ENCODE data around the gene SLCO2A1.

Gene SLCO2A1

GRCh38 chr3:134048278-134048996 lies 18.7 kb upstream of the SLCO2A1 start:
- Histone ChIP-seq H3K27me3 (ENCODE audit: control insufficient read depth, insufficient read depth, low read length) (no peaks in the 10 kb centered on the region), H3K36me3 (ENCODE audit: control insufficient read depth, insufficient read depth, low read length) (no peaks in the 10 kb centered on the region), H3K27ac (ENCODE audit: low read depth, low read length) (no peak overlapping the region)

GRCh38 chr3:134044459-134044858 lies 14.7 kb upstream of the SLCO2A1 start:
- Histone ChIP-seq H3K27me3 (ENCODE audit: control insufficient read depth, insufficient read depth, low read length) (no peaks in the 10 kb centered on the region), H3K36me3 (ENCODE audit: control insufficient read depth, insufficient read depth, low read length) (no peaks in the 10 kb centered on the region), H3K9me3 (ENCODE audit: control insufficient read depth, insufficient read depth, low read depth, low read length) (peaks cover 48% of the 10 kb centered on the region)

More at GRCh38 chr3:134048278-134048996, 18.7 kb upstream of the SLCO2A1 start:
- Histone ChIP-seq H3K4me3 (ENCODE audit: low read depth, low read length) (no peak overlapping the region), H3K4me1 (ENCODE audit: control insufficient read depth, insufficient read depth, low read length) (no peaks in the 10 kb centered on the region), H3K9me3 (ENCODE audit: control insufficient read depth, insufficient read depth, low read depth, low read length) (peaks cover 30% of the 10 kb centered on the region), H3K9ac (ENCODE audit: low read length) (no peak overlapping the region)

GRCh38 chr3:134040066-134040465 lies 10.3 kb upstream of the SLCO2A1 start:
- no peak overlapping the region for H3K4me3 ChIP-seq (ENCODE audit: low read depth, low read length)
- H3K4me1 ChIP-seq (ENCODE audit: control insufficient read depth, insufficient read depth, low read length), result peaks cover 21% of the 10 kb centered on the region
- no peak overlapping the region for H3K9ac ChIP-seq (ENCODE audit: low read length)
- no peak overlapping the region for H3K27ac ChIP-seq (ENCODE audit: low read depth, low read length)
- no peaks in the 10 kb centered on the region for H3K36me3 ChIP-seq (ENCODE audit: control insufficient read depth, insufficient read depth, low read length)
- H3K27me3 ChIP-seq (ENCODE audit: control insufficient read depth, insufficient read depth, low read length), result no peaks in the 10 kb centered on the region
- peaks cover 32% of the 10 kb centered on the region for H3K9me3 ChIP-seq (ENCODE audit: control insufficient read depth, insufficient read depth, low read depth, low read length)

More at GRCh38 chr3:134044459-134044858, 14.7 kb upstream of the SLCO2A1 start:
- Histone ChIP-seq H3K4me3 (ENCODE audit: low read depth, low read length) (no peak overlapping the region), H3K9ac (ENCODE audit: low read length) (no peak overlapping the region), H3K4me1 (ENCODE audit: control insufficient read depth, insufficient read depth, low read length) (peaks cover 2% of the 10 kb centered on the region; the same call in 1 of the 2 replicates), H3K27ac (ENCODE audit: low read depth, low read length) (no peak overlapping the region)

GRCh38 chr3:134039161-134039862 lies 9.6 kb upstream of the SLCO2A1 start:
- H3K36me3 ChIP-seq (ENCODE audit: control insufficient read depth, insufficient read depth, low read length), result no peaks in the 10 kb centered on the region
- H3K27ac ChIP-seq (ENCODE audit: low read depth, low read length), result no peak overlapping the region
- H3K27me3 ChIP-seq (ENCODE audit: control insufficient read depth, insufficient read depth, low read length), result no peaks in the 10 kb centered on the region
- peaks cover 21% of the 10 kb centered on the region for H3K4me1 ChIP-seq (ENCODE audit: control insufficient read depth, insufficient read depth, low read length)
- no peak overlapping the region for H3K4me3 ChIP-seq (ENCODE audit: low read depth, low read length)
- peaks cover 26% of the 10 kb centered on the region for H3K9me3 ChIP-seq (ENCODE audit: control insufficient read depth, insufficient read depth, low read depth, low read length)
- H3K9ac ChIP-seq (ENCODE audit: low read length), result no peak overlapping the region

- no peak overlapping the region for H3K9ac ChIP-seq (ENCODE audit: low read length)
- H3K27ac ChIP-seq (ENCODE audit: low read depth, low read length), result no peak overlapping the region
- H3K4me3 ChIP-seq (ENCODE audit: low read depth, low read length), result no peak overlapping the region
- H3K9me3 ChIP-seq (ENCODE audit: control insufficient read depth, insufficient read depth, low read depth, low read length), result peaks cover 20% of the 10 kb centered on the region
- peaks cover 21% of the 10 kb centered on the region for H3K4me1 ChIP-seq (ENCODE audit: control insufficient read depth, insufficient read depth, low read length)
- H3K27me3 ChIP-seq (ENCODE audit: control insufficient read depth, insufficient read depth, low read length), result no peaks in the 10 kb centered on the region
- H3K36me3 ChIP-seq (ENCODE audit: control insufficient read depth, insufficient read depth, low read length), result no peaks in the 10 kb centered on the region
Measured at GRCh38 chr3:134038716-134039115, 9.0 kb upstream of the SLCO2A1 start.

- H3K4me3 ChIP-seq (ENCODE audit: low read depth, low read length), result no peak overlapping the region
- H3K9me3 ChIP-seq (ENCODE audit: control insufficient read depth, insufficient read depth, low read depth, low read length), result peaks cover 14% of the 10 kb centered on the region
- H3K36me3 ChIP-seq (ENCODE audit: control insufficient read depth, insufficient read depth, low read length), result no peaks in the 10 kb centered on the region
- no peaks in the 10 kb centered on the region for H3K27me3 ChIP-seq (ENCODE audit: control insufficient read depth, insufficient read depth, low read length)
- H3K9ac ChIP-seq (ENCODE audit: low read length), result no peak overlapping the region
- H3K27ac ChIP-seq (ENCODE audit: low read depth, low read length), result no peak overlapping the region
- peaks cover 21% of the 10 kb centered on the region for H3K4me1 ChIP-seq (ENCODE audit: control insufficient read depth, insufficient read depth, low read length)
Measured at GRCh38 chr3:134038071-134038491, 8.4 kb upstream of the SLCO2A1 start.

GRCh38 chr3:134037168-134037567 lies 7.4 kb upstream of the SLCO2A1 start:
- no peak overlapping the region for H3K9ac ChIP-seq (ENCODE audit: low read length)
- H3K9me3 ChIP-seq (ENCODE audit: control insufficient read depth, insufficient read depth, low read depth, low read length), result peaks cover 5% of the 10 kb centered on the region; the same call in 1 of the 2 replicates
- H3K27me3 ChIP-seq (ENCODE audit: control insufficient read depth, insufficient read depth, low read length), result no peaks in the 10 kb centered on the region
- H3K36me3 ChIP-seq (ENCODE audit: control insufficient read depth, insufficient read depth, low read length), result no peaks in the 10 kb centered on the region
- no peak overlapping the region for H3K27ac ChIP-seq (ENCODE audit: low read depth, low read length)
- no peak overlapping the region for H3K4me3 ChIP-seq (ENCODE audit: low read depth, low read length)
- peaks cover 21% of the 10 kb centered on the region for H3K4me1 ChIP-seq (ENCODE audit: control insufficient read depth, insufficient read depth, low read length)

GRCh38 chr3:134036291-134036690 lies 6.6 kb upstream of the SLCO2A1 start:
- Histone ChIP-seq H3K4me1 (ENCODE audit: control insufficient read depth, insufficient read depth, low read length) (peaks cover 21% of the 10 kb centered on the region), H3K27me3 (ENCODE audit: control insufficient read depth, insufficient read depth, low read length) (peaks cover 5% of the 10 kb centered on the region), H3K9ac (ENCODE audit: low read length) (no peak overlapping the region), H3K4me3 (ENCODE audit: low read depth, low read length) (no peak overlapping the region), H3K27ac (ENCODE audit: low read depth, low read length) (no peak overlapping the region), H3K36me3 (ENCODE audit: control insufficient read depth, insufficient read depth, low read length) (no peaks in the 10 kb centered on the region), H3K9me3 (ENCODE audit: control insufficient read depth, insufficient read depth, low read depth, low read length) (no peaks in the 10 kb centered on the region; the same call in 1 of the 2 replicates)

GRCh38 chr3:134035836-134036235 lies 6.1 kb upstream of the SLCO2A1 start:
- Histone ChIP-seq H3K9ac (ENCODE audit: low read length) (no peak overlapping the region), H3K4me3 (ENCODE audit: low read depth, low read length) (no peak overlapping the region), H3K27ac (ENCODE audit: low read depth, low read length) (no peak overlapping the region)

GRCh38 chr3:134034005-134034785 lies 4.5 kb upstream of the SLCO2A1 start:
- Histone ChIP-seq H3K9ac (ENCODE audit: low read length) (no peak overlapping the region), H3K9me3 (ENCODE audit: control insufficient read depth, insufficient read depth, low read depth, low read length) (no peaks in the 10 kb centered on the region), H3K36me3 (ENCODE audit: control insufficient read depth, insufficient read depth, low read length) (no peaks in the 10 kb centered on the region), H3K27ac (ENCODE audit: low read depth, low read length) (no peak overlapping the region), H3K4me1 (ENCODE audit: control insufficient read depth, insufficient read depth, low read length) (peaks cover 18% of the 10 kb centered on the region), H3K27me3 (ENCODE audit: control insufficient read depth, insufficient read depth, low read length) (peaks cover 25% of the 10 kb centered on the region), H3K4me3 (ENCODE audit: low read depth, low read length) (no peak overlapping the region)

More at GRCh38 chr3:134035836-134036235, 6.1 kb upstream of the SLCO2A1 start:
- H3K9me3 ChIP-seq (ENCODE audit: control insufficient read depth, insufficient read depth, low read depth, low read length), result no peaks in the 10 kb centered on the region
- H3K36me3 ChIP-seq (ENCODE audit: control insufficient read depth, insufficient read depth, low read length), result no peaks in the 10 kb centered on the region
- peaks cover 10% of the 10 kb centered on the region for H3K27me3 ChIP-seq (ENCODE audit: control insufficient read depth, insufficient read depth, low read length)
- H3K4me1 ChIP-seq (ENCODE audit: control insufficient read depth, insufficient read depth, low read length), result peaks cover 21% of the 10 kb centered on the region

Data from HUES6 (cell line).